ENCODE measurements around the gene AKT3. TPM values are rescaled to one million over a fixed set of nuclear protein-coding genes. Genes with fewer than 3 reads are reported as not detected.
A peak's percentile ranks its signal among the peaks of the same experiment; 100 is the strongest.

Gene AKT3
- total and polyA plus RNA-seq, 11 donors: 3.2 to 27.9 (median 16.6) TPM

- H3K4me3 ChIP-seq: no peak overlapping the region
- H3K9me3 ChIP-seq: no peaks in the 10 kb centered on the region
- ATAC-seq (no peak), DNase-seq (no peak)
- TF ChIP-seq CTCF (IDR thresholded peaks at IDR 0.05) (no peak), POLR2A (IDR thresholded peaks at IDR 0.05) (no peak)
- H3K27ac ChIP-seq: no peak overlapping the region
- no peaks in the 10 kb centered on the region for H3K4me1 ChIP-seq
- intact Hi-C loops (cut with DNase I): no loop called here
- 90 to 95% (median 92%) methylated on average over 3 of the region's 3 CpGs for WGBS, 4 donors
- H3K27me3 ChIP-seq: no peaks in the 10 kb centered on the region
- peaks cover 0 to 38% (median 8%) of the 10 kb centered on the region in 9 donors for H3K36me3 ChIP-seq
These were observed 302.2 kb downstream of the AKT3 start for GRCh38 chr1:243547891-243548290.

- Histone ChIP-seq H3K27ac (no peak overlapping the region), H3K36me3 (peaks cover 0 to 33% (median 8%) of the 10 kb centered on the region in 9 donors), H3K9me3 (no peaks in the 10 kb centered on the region), H3K4me1 (no peaks in the 10 kb centered on the region), H3K27me3 (no peaks in the 10 kb centered on the region), H3K4me3 (no peak overlapping the region)
- no peak for TF ChIP-seq CTCF (IDR thresholded peaks at IDR 0.05)
- TF ChIP-seq POLR2A (IDR thresholded peaks at IDR 0.05): no peak
- intact Hi-C loops (cut with DNase I): no loop called here
- 0% methylated on average over 1 of the region's 1 CpG for WGBS, 4 donors
- no peak for DNase-seq
- ATAC-seq: no peak
These were observed 303.6 kb downstream of the AKT3 start for GRCh38 chr1:243546457-243546856.

DNA sequence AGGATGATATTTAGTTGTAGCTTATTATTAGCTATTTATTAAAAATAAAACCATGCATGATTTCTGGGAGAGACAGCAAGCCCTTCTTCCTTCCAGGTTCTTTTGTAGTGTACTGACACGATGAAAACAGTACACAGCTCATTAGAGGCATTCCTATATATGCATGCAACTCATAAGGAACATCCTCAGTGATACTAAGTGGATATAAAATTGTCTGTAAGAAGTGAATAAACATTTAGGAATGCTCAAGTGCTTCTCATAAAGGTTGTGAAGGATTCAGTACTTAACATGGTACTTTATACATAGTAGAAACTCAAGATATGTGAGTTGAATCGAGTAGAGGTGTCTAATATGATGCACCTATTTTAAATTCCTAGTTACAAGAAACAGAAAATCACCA, 306.5 kb downstream of the AKT3 start:
- DNase-seq (no peak), ATAC-seq (no peak)
- Histone ChIP-seq H3K27me3 (no peaks in the 10 kb centered on the region), H3K9me3 (no peaks in the 10 kb centered on the region), H3K36me3 (peaks cover 0 to 30% (median 8%) of the 10 kb centered on the region in 9 donors), H3K4me1 (no peaks in the 10 kb centered on the region), H3K27ac (no peak overlapping the region), H3K4me3 (no peak overlapping the region)
- 96 to 99% (median 97%) methylated on average over 2 of the region's 2 CpGs for WGBS, 4 donors
- intact Hi-C loops (cut with DNase I): no loop called here
- TF ChIP-seq POLR2A (IDR thresholded peaks at IDR 0.05) (no peak), CTCF (IDR thresholded peaks at IDR 0.05) (no peak)

DNA sequence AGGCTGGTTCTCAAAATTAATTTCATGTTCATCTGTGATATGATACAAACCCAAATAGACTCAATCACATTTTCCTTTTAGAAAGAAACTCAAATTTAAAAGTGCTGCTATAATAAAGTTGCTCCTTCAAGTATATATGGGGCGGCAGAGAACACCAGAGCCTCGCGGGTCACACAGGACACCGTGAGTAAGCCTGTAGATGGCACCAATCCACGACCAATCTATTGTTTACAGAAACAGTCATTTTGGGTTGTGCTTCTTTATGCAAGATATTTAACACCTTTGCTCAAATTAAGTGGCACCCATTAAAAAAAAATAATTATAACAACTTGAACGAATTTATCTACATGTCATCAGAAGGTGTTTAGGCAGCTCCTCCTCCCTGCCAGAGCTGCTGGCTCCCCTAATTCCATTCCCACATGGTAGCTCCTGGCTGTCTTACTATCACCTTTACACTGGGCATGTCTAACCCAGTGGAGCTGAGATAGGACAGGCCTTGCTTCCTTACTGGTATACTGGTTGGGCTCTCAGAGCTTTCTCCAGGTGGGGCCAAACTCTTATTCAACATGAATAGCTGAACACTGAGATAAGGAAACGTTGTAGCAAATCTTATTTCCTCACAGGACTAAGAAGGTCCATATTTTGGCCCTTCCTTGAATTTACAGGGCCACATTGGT, 307.2 kb downstream of the AKT3 start:
- no peak for DNase-seq
- no peaks in the 10 kb centered on the region for H3K9me3 ChIP-seq
- TF ChIP-seq CTCF (IDR thresholded peaks at IDR 0.05): peak in 1 of 12 donors; percentile 3
- no peak for TF ChIP-seq POLR2A (IDR thresholded peaks at IDR 0.05)
- no peaks in the 10 kb centered on the region for H3K4me1 ChIP-seq
- no peaks in the 10 kb centered on the region for H3K27me3 ChIP-seq
- 70 to 72% (median 71%) methylated on average over 7 of the region's 7 CpGs for WGBS, 4 donors
- H3K36me3 ChIP-seq: peaks cover 0 to 30% (median 8%) of the 10 kb centered on the region in 9 donors
- no peak overlapping the region for H3K4me3 ChIP-seq
- H3K27ac ChIP-seq: no peak overlapping the region
- intact Hi-C loops (cut with DNase I): no loop called here
- ATAC-seq: no peak

Data from heart left ventricle (tissue), 16 donors.